BJ (cell line): ENCODE measurements around the gene MGAT3. TPM values are rescaled to one million over a fixed set of nuclear protein-coding genes. Genes with fewer than 3 reads are reported as not detected.

Experiments
- CTCF ChIA-PET: fragments of 350-600 bp; formaldehyde crosslinking; extraction: SDS; loops from one replicate; lab custom pipeline; 2021; ENCODE audit warnings: antibody characterized with exemption, inconsistent platforms; lab: Yijun Ruan, JAX
- POLR2A ChIA-PET: fragments of 300-600 bp; sonication (Branson Sonifier 250); formaldehyde crosslinking; extraction: SDS; loops from one replicate; lab custom pipeline; 2021; ENCODE audit warnings: antibody characterized with exemption; lab: Charles Lee
- DNase-seq: peaks from one replicate; pipeline ENCODE4 v3.0.0-alpha.2; 2011; ENCODE audit warnings: low read depth
- H3K27me3 ChIP-seq: 2 replicates; pipeline ENCODE4 v1.6.0; 2011; ENCODE audit warnings: low read length; ENCODE audit not compliant: control insufficient read depth, insufficient read depth
- H3K36me3 ChIP-seq: 2 replicates; pipeline ENCODE4 v1.5.1; 2011; ENCODE audit warnings: low read length; ENCODE audit not compliant: control insufficient read depth, insufficient read depth
- H3K4me3 ChIP-seq: 2 replicates; pipeline ENCODE4 v1.5.1; 2011; ENCODE audit warnings: low read depth, mild to moderate bottlenecking, control low read depth, low read length
- polyA plus RNA-seq: library from polyadenylated mRNA; depleted of rRNA; stranded (reverse); fragments of >200 nt; gene quantifications from 2 replicates; pipeline ENCODE4 v1.2.3, GENCODE V29; 2011
- TF ChIP-seq, protein P1 (sequence below): IDR thresholded peaks from 2 replicates; pipeline ENCODE4 v1.5.1; 2011; ENCODE audit warnings: low read depth, mild to moderate bottlenecking, control low read depth, inconsistent platforms, low read length, moderate library complexity; ENCODE audit not compliant: insufficient read depth

Gene MGAT3
- polyA plus RNA-seq, 1 experiment = 0.53 TPM

- Histone ChIP-seq H3K36me3 (peaks cover 14% of the 10 kb centered on the region), H3K27me3 (no peaks in the 10 kb centered on the region), H3K4me3 (no peak overlapping the region)
- DNase-seq = no peak
- POLR2A ChIA-PET = interaction anchor here (1.0 to 1.4 kb wide), 2 partner anchors 10 to 212 kb away, joined by 3 to 5 read pairs; no protein-coding TSS in a partner anchor
- CTCF ChIA-PET = interaction anchor here (0.6 to 24.6 kb wide), 36 partner anchors 8 to 1005 kb away, joined by 3 to 476 read pairs (median 5); partner anchors contain the start of genes MIEF1, RPL3, SYNGR1 and TAB1
- TF ChIP-seq, protein P1, sequence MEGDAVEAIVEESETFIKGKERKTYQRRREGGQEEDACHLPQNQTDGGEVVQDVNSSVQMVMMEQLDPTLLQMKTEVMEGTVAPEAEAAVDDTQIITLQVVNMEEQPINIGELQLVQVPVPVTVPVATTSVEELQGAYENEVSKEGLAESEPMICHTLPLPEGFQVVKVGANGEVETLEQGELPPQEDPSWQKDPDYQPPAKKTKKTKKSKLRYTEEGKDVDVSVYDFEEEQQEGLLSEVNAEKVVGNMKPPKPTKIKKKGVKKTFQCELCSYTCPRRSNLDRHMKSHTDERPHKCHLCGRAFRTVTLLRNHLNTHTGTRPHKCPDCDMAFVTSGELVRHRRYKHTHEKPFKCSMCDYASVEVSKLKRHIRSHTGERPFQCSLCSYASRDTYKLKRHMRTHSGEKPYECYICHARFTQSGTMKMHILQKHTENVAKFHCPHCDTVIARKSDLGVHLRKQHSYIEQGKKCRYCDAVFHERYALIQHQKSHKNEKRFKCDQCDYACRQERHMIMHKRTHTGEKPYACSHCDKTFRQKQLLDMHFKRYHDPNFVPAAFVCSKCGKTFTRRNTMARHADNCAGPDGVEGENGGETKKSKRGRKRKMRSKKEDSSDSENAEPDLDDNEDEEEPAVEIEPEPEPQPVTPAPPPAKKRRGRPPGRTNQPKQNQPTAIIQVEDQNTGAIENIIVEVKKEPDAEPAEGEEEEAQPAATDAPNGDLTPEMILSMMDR = no peak
These were observed 72.7 kb downstream of the MGAT3 start for GRCh38 chr22:39529487-39529851.

- peaks cover 14% of the 10 kb centered on the region for H3K36me3 ChIP-seq
- TF ChIP-seq, protein P1 = no peak
- no peaks in the 10 kb centered on the region for H3K27me3 ChIP-seq
- CTCF ChIA-PET = interaction anchor here (0.6 to 24.6 kb wide), 14 partner anchors 9 to 1004 kb away, joined by 3 to 476 read pairs (median 10); partner anchors contain the start of genes PDGFB and RPL3
- no peak overlapping the region for H3K4me3 ChIP-seq
- no peak for DNase-seq
- POLR2A ChIA-PET = no interaction called here
These were observed 73.3 kb downstream of the MGAT3 start for GRCh38 chr22:39530116-39530515.

DNA sequence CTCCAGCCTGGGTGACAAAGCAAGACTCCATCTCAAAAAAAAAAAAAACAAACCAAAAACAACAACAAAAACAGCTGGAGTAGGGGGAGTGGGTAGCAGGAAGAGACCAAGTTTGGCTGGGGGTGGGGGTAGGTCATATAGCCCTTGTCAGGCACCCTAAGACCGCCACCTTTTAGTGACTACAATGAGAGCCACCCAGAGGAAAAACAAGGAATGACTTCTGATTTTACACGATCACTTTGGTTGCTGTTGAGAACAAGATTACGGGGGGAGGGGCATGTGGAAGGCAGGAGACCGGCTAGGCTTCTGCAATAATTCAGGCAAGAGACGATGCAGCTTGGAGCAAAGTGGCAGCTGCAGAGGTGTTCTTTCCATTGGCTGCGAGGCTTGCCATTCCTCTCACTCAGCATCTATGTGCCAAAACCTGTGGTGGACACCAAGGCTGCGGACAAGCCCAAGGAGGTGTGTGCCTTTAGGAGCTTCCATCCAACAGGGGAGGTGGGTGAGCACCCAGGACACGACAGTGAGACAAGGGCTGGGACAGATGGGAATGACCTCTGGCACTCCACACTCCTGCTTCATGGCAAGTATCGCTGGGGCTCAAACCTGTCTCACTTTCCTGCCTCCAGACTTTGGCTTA lies 74.0 kb downstream of the MGAT3 start:
- CTCF ChIA-PET = interaction anchor here (0.7 to 24.6 kb wide), 15 partner anchors 10 to 661 kb away, joined by 3 to 476 read pairs (median 4); partner anchors contain the start of genes PDGFB and RPL3
- Histone ChIP-seq H3K36me3 (peaks cover 14% of the 10 kb centered on the region), H3K4me3 (no peak overlapping the region), H3K27me3 (no peaks in the 10 kb centered on the region; the same call in 1 of the 2 replicates)
- DNase-seq = no peak
- POLR2A ChIA-PET = no interaction called here
- TF ChIP-seq, protein P1 = peak; percentile 32; the same call in 1 of the 2 replicates

DNA sequence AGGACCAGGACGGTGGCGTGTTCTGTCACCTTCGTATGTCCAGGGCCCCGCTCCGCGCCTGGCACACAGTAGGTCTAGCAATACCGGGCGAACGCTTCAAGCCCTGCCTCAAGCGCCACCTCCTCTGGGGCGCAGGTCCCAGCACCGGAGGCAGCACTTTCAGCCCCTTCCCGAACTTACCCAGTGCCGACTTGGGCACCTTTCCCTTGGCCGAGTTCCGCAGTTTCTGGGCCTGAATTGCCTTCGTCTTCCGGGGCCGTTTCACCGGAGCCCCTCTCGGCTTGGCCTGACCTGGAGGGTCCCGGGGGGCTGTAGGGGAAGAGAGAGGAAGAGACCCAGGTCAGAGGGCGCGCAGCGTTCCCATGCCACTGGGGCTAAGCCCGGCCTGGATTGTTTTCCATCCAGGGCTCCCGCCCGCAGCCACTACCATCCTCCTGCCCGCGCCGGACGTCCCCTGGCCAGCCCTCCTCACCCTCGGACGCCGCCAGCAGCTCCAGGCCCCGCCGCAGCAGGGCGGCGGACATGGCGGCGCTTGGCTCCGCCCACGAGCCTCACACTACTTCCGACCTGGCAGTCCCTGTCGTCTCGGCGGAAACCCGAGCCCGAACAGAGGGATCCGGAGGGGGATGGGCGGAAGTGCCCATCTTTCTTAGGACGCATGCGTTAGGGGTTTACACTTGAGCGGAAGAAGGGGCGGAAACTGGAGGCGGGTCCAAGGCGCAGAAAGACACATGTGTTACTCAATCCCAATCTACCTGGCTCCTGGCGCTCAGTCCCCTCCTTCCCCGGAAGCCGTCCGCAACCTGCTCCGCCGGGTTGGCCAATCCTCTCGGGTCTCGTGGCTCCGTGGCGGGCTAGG lies 75.6 kb downstream of the MGAT3 start, which contains the start of gene RPS19BP1:
RPS19BP1 (minus strand) TSS at position 534 of the 859 bp plus-strand sequence; CDS start at position 524, 10 bp downstream.
- H3K4me3 ChIP-seq = peak within 1 kb of the TSS; percentile 78
- H3K27me3 ChIP-seq = no peaks in the 10 kb centered on the region; the same call in 1 of the 2 replicates
- DNase-seq = peak; percentile 99
- TF ChIP-seq, protein P1 = no peak
- H3K36me3 ChIP-seq = peaks cover 14% of the 10 kb centered on the region
- ChIA-PET POLR2A (interaction anchor here (0.8 kb wide), 1 partner anchor 214 kb away, joined by 3 read pairs; no protein-coding TSS in a partner anchor), CTCF (interaction anchor here (0.7 to 24.6 kb wide), 6 partner anchors 39 to 662 kb away, joined by 3 to 476 read pairs (median 4); no protein-coding TSS in a partner anchor)
